ENCODE measurements around the gene PEPD.

The PEPD gene

GRCh38 chr19:33430674-33431277 is 90.8 kb downstream of the PEPD start:
- intact Hi-C loops (cut with DNase I; ENCODE audit: low total_unique reads) = loop anchor here (2.0 kb wide), 1 partner anchor 340 kb away; no protein-coding TSS in a partner anchor
- Histone ChIP-seq H3K27me3 (no peaks in the 10 kb centered on the region), H3K27ac (no peak overlapping the region), H3K4me1 (no peaks in the 10 kb centered on the region), H3K4me3 (no peak overlapping the region), H3K36me3 (peaks cover 0 to 3% (median 0%) of the 10 kb centered on the region in 3 donors), H3K9me3 (no peaks in the 10 kb centered on the region)
- TF ChIP-seq, protein P1, sequence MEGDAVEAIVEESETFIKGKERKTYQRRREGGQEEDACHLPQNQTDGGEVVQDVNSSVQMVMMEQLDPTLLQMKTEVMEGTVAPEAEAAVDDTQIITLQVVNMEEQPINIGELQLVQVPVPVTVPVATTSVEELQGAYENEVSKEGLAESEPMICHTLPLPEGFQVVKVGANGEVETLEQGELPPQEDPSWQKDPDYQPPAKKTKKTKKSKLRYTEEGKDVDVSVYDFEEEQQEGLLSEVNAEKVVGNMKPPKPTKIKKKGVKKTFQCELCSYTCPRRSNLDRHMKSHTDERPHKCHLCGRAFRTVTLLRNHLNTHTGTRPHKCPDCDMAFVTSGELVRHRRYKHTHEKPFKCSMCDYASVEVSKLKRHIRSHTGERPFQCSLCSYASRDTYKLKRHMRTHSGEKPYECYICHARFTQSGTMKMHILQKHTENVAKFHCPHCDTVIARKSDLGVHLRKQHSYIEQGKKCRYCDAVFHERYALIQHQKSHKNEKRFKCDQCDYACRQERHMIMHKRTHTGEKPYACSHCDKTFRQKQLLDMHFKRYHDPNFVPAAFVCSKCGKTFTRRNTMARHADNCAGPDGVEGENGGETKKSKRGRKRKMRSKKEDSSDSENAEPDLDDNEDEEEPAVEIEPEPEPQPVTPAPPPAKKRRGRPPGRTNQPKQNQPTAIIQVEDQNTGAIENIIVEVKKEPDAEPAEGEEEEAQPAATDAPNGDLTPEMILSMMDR (IDR thresholded peaks at IDR 0.05) = peak; percentile 55 to 61
- peak in 1 of 2 donors; percentile 66 for DNase-seq

- Histone ChIP-seq H3K27me3 (no peaks in the 10 kb centered on the region), H3K4me1 (no peaks in the 10 kb centered on the region), H3K4me3 (no peak overlapping the region), H3K9me3 (no peaks in the 10 kb centered on the region), H3K36me3 (no peaks in the 10 kb centered on the region), H3K27ac (no peak overlapping the region)
- intact Hi-C loops (cut with DNase I; ENCODE audit: low total_unique reads) = loop anchor here (2.0 kb wide), 1 partner anchor 341 kb away; no protein-coding TSS in a partner anchor
- no peak for DNase-seq
- TF ChIP-seq, protein P1 (IDR thresholded peaks at IDR 0.05) = no peak
These were observed 91.5 kb downstream of the PEPD start for GRCh38 chr19:33429891-33430673.

GRCh38 chr19:33428627-33429125 is 92.9 kb downstream of the PEPD start:
- TF ChIP-seq, protein P1 (IDR thresholded peaks at IDR 0.05) = no peak
- DNase-seq = no peak
- Histone ChIP-seq H3K27me3 (no peaks in the 10 kb centered on the region), H3K36me3 (no peaks in the 10 kb centered on the region), H3K27ac (no peak overlapping the region), H3K9me3 (no peaks in the 10 kb centered on the region), H3K4me1 (no peaks in the 10 kb centered on the region), H3K4me3 (no peak overlapping the region)
- intact Hi-C loops (cut with DNase I; ENCODE audit: low total_unique reads) = no loop called here

- Histone ChIP-seq H3K4me1 (no peaks in the 10 kb centered on the region), H3K36me3 (no peaks in the 10 kb centered on the region), H3K27ac (no peak overlapping the region), H3K9me3 (no peaks in the 10 kb centered on the region), H3K27me3 (no peaks in the 10 kb centered on the region), H3K4me3 (no peak overlapping the region)
- DNase-seq = no peak
- intact Hi-C loops (cut with DNase I; ENCODE audit: low total_unique reads) = no loop called here
- TF ChIP-seq, protein P1 (IDR thresholded peaks at IDR 0.05) = no peak
These were observed 93.6 kb downstream of the PEPD start for GRCh38 chr19:33427801-33428626.

DNA sequence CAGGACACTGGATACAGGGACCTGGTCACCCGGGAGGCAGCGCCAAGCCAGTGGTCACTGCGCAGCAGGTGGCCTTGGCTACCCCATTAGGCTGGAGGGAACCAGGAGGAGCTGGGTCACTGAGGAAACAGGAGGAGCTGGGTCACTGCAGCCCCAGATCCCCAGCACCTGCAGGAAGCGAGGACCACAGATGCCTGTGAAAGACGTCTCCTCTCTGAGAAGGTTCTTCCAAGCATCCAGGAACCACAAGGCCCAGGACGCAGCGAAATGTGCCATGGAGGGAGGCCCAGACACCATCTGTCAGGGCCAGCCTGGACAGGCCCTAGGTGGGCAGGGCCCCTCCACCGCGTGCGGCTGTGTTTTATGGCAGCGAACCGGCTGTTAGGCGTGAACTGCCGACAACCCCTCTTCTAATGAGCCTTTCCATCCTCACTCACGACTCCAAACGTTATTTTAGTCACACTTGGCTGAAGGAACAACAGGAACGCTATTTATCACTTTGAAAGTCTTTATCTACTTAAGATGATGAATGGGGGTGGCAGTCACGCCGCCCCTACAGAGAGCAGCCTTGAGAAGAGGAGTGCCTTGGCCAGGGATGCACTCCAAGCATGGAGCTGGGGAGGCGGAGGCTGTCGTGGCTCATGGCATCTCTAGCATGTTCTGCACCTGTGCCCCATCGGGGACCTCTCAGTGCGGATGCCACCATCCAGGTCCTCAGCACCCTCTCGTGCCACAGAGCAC is 94.8 kb downstream of the PEPD start:
- Histone ChIP-seq H3K27me3 (no peaks in the 10 kb centered on the region), H3K4me1 (no peaks in the 10 kb centered on the region), H3K4me3 (no peak overlapping the region), H3K9me3 (no peaks in the 10 kb centered on the region), H3K36me3 (no peaks in the 10 kb centered on the region), H3K27ac (no peak overlapping the region)
- TF ChIP-seq, protein P1 (IDR thresholded peaks at IDR 0.05) = no peak
- intact Hi-C loops (cut with DNase I; ENCODE audit: low total_unique reads) = no loop called here
- DNase-seq = no peak
